ENCODE results near the gene GDPD2. TPM values are rescaled to one million over a fixed set of nuclear protein-coding genes. Genes with fewer than 3 reads are reported as not detected.
A peak's percentile ranks its signal among the peaks of the same experiment; 100 is the strongest.
"Not testable (repeated sequence)": the region's sequence is repeated elsewhere in the genome, so short reads cannot be mapped to it uniquely, and the experiment has no call there.

GDPD2 gene
- 10 to 100 TPM in 1 of 2 donors, 1 to 10 TPM in 1; 5.0 to 15.3 TPM for total RNA-seq

GRCh38 chrX:70422851-70423341, at the start of gene GDPD2:
TSS of gene GDPD2 (plus strand) at chrX:70423314. CDS start at chrX:70424985, 1,671 bp downstream.
- H3K27me3 ChIP-seq = no peaks in the 10 kb centered on the region
- peak within 1 kb of the TSS; percentile 26 to 36 for H3K9ac ChIP-seq (ENCODE audit: low read depth in 2 of 2, low read length in 2 of 2)
- DNase-seq = peak; percentile 37
- H3K4me3 ChIP-seq = no peak within 1 kb of the TSS
- H3K4me1 ChIP-seq = no peaks in the 10 kb centered on the region
- H3K36me3 ChIP-seq = no peaks in the 10 kb centered on the region
- H3K27ac ChIP-seq = no peak within 1 kb of the TSS
- no peak for TF ChIP-seq CTCF (IDR thresholded peaks at IDR 0.05)
- H3K9me3 ChIP-seq = no peaks in the 10 kb centered on the region
- intact Hi-C loops (cut with DNase I) = loop anchor here (10.0 kb wide), 2 partner anchors 128 to 242 kb away; partner anchors contain the start of gene KIF4A

- no peaks in the 10 kb centered on the region for H3K4me1 ChIP-seq
- no peaks in the 10 kb centered on the region for H3K36me3 ChIP-seq
- no peaks in the 10 kb centered on the region for H3K9me3 ChIP-seq
- H3K9ac ChIP-seq (ENCODE audit: low read depth in 2 of 2, low read length in 2 of 2) = no peak overlapping the region
- no peaks in the 10 kb centered on the region for H3K27me3 ChIP-seq
- no peak for DNase-seq
- H3K4me3 ChIP-seq = no peak overlapping the region
- no peak overlapping the region for H3K27ac ChIP-seq
- intact Hi-C loops (cut with DNase I) = no loop called here
- TF ChIP-seq CTCF (IDR thresholded peaks at IDR 0.05) = no peak
Observed at GRCh38 chrX:70386235-70386634, 36.9 kb upstream of the GDPD2 start.

GRCh38 chrX:70398899-70399298, 24.2 kb upstream of the GDPD2 start:
- no peak for TF ChIP-seq CTCF (IDR thresholded peaks at IDR 0.05)
- no peaks in the 10 kb centered on the region for H3K27me3 ChIP-seq
- intact Hi-C loops (cut with DNase I) = no loop called here
- no peak overlapping the region for H3K27ac ChIP-seq
- H3K9me3 ChIP-seq = no peaks in the 10 kb centered on the region
- no peak overlapping the region for H3K4me3 ChIP-seq
- H3K4me1 ChIP-seq = no peaks in the 10 kb centered on the region
- H3K36me3 ChIP-seq = no peaks in the 10 kb centered on the region
- no peak for DNase-seq
- no peak overlapping the region for H3K9ac ChIP-seq (ENCODE audit: low read depth in 2 of 2, low read length in 2 of 2)

- H3K9ac ChIP-seq (ENCODE audit: low read depth in 2 of 2, low read length in 2 of 2); H3K27ac ChIP-seq; H3K9me3 ChIP-seq; H3K36me3 ChIP-seq; H3K4me1 ChIP-seq; DNase-seq; H3K27me3 ChIP-seq; H3K4me3 ChIP-seq; intact Hi-C loops (cut with DNase I): not testable (repeated sequence)
Observed at GRCh38 chrX:70400181-70400580, 22.9 kb upstream of the GDPD2 start.

GRCh38 chrX:70402721-70403120, 20.4 kb upstream of the GDPD2 start:
- H3K4me1 ChIP-seq = no peaks in the 10 kb centered on the region
- H3K27me3 ChIP-seq = no peaks in the 10 kb centered on the region
- DNase-seq = no peak
- no peaks in the 10 kb centered on the region for H3K36me3 ChIP-seq
- H3K27ac ChIP-seq = no peak overlapping the region
- H3K4me3 ChIP-seq = no peak overlapping the region
- intact Hi-C loops (cut with DNase I) = no loop called here
- no peak overlapping the region for H3K9ac ChIP-seq (ENCODE audit: low read depth in 2 of 2, low read length in 2 of 2)
- TF ChIP-seq CTCF (IDR thresholded peaks at IDR 0.05) = no peak
- H3K9me3 ChIP-seq = no peaks in the 10 kb centered on the region

GRCh38 chrX:70405003-70405402, 18.1 kb upstream of the GDPD2 start:
- H3K27ac ChIP-seq = no peak overlapping the region
- intact Hi-C loops (cut with DNase I) = no loop called here
- no peaks in the 10 kb centered on the region for H3K9me3 ChIP-seq
- H3K4me3 ChIP-seq = no peak overlapping the region
- no peaks in the 10 kb centered on the region for H3K4me1 ChIP-seq
- no peak overlapping the region for H3K9ac ChIP-seq (ENCODE audit: low read depth in 2 of 2, low read length in 2 of 2)
- no peaks in the 10 kb centered on the region for H3K27me3 ChIP-seq
- no peak for TF ChIP-seq CTCF (IDR thresholded peaks at IDR 0.05)
- H3K36me3 ChIP-seq = no peaks in the 10 kb centered on the region
- no peak for DNase-seq

Measured in colonic mucosa (tissue), 4 donors.